Measurements from ENCODE around the gene ELOVL6. TPM values are rescaled to one million over a fixed set of nuclear protein-coding genes. Genes with fewer than 3 reads are reported as not detected.

Gene ELOVL6
- total RNA-seq, 2 experiments from 2014 or later: 1.6 to 2.9 TPM

GRCh38 chr4:110112056-110112455 lies 86.4 kb downstream of the ELOVL6 start:
- TF ChIP-seq CTCF (IDR thresholded peaks at IDR 0.05): no peak
- no peaks in the 10 kb centered on the region for H3K36me3 Mint-ChIP-seq (ENCODE audit: low read depth)
- intact Hi-C loops (cut with DNase I, micrococcal nuclease): no loop called here
- H3K4me3 ChIP-seq (ENCODE audit: low read length): no peak overlapping the region
- H3K36me3 ChIP-seq (ENCODE audit: insufficient read depth, low read length): no peaks in the 10 kb centered on the region
- no peak overlapping the region for H3K27ac Mint-ChIP-seq
- no peak overlapping the region for H3K4me3 Mint-ChIP-seq
- CTCF ChIA-PET: interaction anchor here (0.6 kb wide), 1 partner anchor 8 kb away, joined by 4 read pairs; no protein-coding TSS in a partner anchor
- H3K4me1 ChIP-seq (ENCODE audit: insufficient read depth, low read length): no peaks in the 10 kb centered on the region
- ATAC-seq (ENCODE audit: poor library complexity) (no peak), DNase-seq (no peak)
- no peak overlapping the region for H3K27ac ChIP-seq (ENCODE audit: low read depth in 1 of 2, low read length in 2 of 2)
- POLR2A ChIA-PET: no interaction called here
- H3K9me3 Mint-ChIP-seq: no peaks in the 10 kb centered on the region
- H3K27me3 ChIP-seq (ENCODE audit: control insufficient read depth in 1 of 2, insufficient read depth in 2 of 2, low read length in 2 of 2): no peaks in the 10 kb centered on the region
- no peaks in the 10 kb centered on the region for H3K4me1 Mint-ChIP-seq (ENCODE audit: low read depth)
- no peaks in the 10 kb centered on the region for H3K9me3 ChIP-seq (ENCODE audit: control insufficient read depth in 1 of 2, insufficient read depth in 1 of 2, low read length in 2 of 2)
- H3K27me3 Mint-ChIP-seq: no peaks in the 10 kb centered on the region

GRCh38 chr4:110109455-110109854 lies 89.0 kb downstream of the ELOVL6 start:
- intact Hi-C loops (cut with DNase I, micrococcal nuclease): no loop called here
- Histone ChIP-seq H3K27ac (ENCODE audit: low read depth in 1 of 2, low read length in 2 of 2) (no peak overlapping the region), H3K4me1 (ENCODE audit: insufficient read depth, low read length) (no peaks in the 10 kb centered on the region), H3K9me3 (ENCODE audit: control insufficient read depth in 1 of 2, insufficient read depth in 1 of 2, low read length in 2 of 2) (no peaks in the 10 kb centered on the region), H3K27me3 (ENCODE audit: control insufficient read depth in 1 of 2, insufficient read depth in 2 of 2, low read length in 2 of 2) (no peaks in the 10 kb centered on the region), H3K4me3 (ENCODE audit: low read length) (no peak overlapping the region), H3K36me3 (ENCODE audit: insufficient read depth, low read length) (no peaks in the 10 kb centered on the region)
- no peaks in the 10 kb centered on the region for H3K27me3 Mint-ChIP-seq
- ChIA-PET CTCF (no interaction called here), POLR2A (no interaction called here)
- H3K36me3 Mint-ChIP-seq (ENCODE audit: low read depth): no peaks in the 10 kb centered on the region
- H3K27ac Mint-ChIP-seq: no peak overlapping the region
- no peaks in the 10 kb centered on the region for H3K4me1 Mint-ChIP-seq (ENCODE audit: low read depth)
- ATAC-seq (ENCODE audit: poor library complexity): no peak
- DNase-seq: no peak
- no peak for TF ChIP-seq CTCF (IDR thresholded peaks at IDR 0.05)
- H3K9me3 Mint-ChIP-seq: no peaks in the 10 kb centered on the region
- no peak overlapping the region for H3K4me3 Mint-ChIP-seq

GRCh38 chr4:110108960-110109359 lies 89.5 kb downstream of the ELOVL6 start:
- Mint-ChIP-seq H3K4me3 (no peak overlapping the region), H3K9me3 (no peaks in the 10 kb centered on the region), H3K27me3 (no peaks in the 10 kb centered on the region), H3K4me1 (ENCODE audit: low read depth) (no peaks in the 10 kb centered on the region), H3K36me3 (ENCODE audit: low read depth) (no peaks in the 10 kb centered on the region), H3K27ac (no peak overlapping the region)
- Histone ChIP-seq H3K4me1 (ENCODE audit: insufficient read depth, low read length) (no peaks in the 10 kb centered on the region), H3K4me3 (ENCODE audit: low read length) (no peak overlapping the region), H3K36me3 (ENCODE audit: insufficient read depth, low read length) (no peaks in the 10 kb centered on the region), H3K9me3 (ENCODE audit: control insufficient read depth in 1 of 2, insufficient read depth in 1 of 2, low read length in 2 of 2) (no peaks in the 10 kb centered on the region), H3K27me3 (ENCODE audit: control insufficient read depth in 1 of 2, insufficient read depth in 2 of 2, low read length in 2 of 2) (no peaks in the 10 kb centered on the region), H3K27ac (ENCODE audit: low read depth in 1 of 2, low read length in 2 of 2) (no peak overlapping the region)
- POLR2A ChIA-PET: interaction anchor here (0.6 kb wide), 1 partner anchor 138 kb away, joined by 3 read pairs; no protein-coding TSS in a partner anchor
- intact Hi-C loops (cut with DNase I, micrococcal nuclease): no loop called here
- no peak for ATAC-seq (ENCODE audit: poor library complexity)
- CTCF ChIA-PET: no interaction called here
- no peak for TF ChIP-seq CTCF (IDR thresholded peaks at IDR 0.05)
- no peak for DNase-seq
